ENCODE data around the gene PTGER4. TPM values are rescaled to one million over a fixed set of nuclear protein-coding genes. Genes with fewer than 3 reads are reported as not detected.
A peak's percentile ranks its signal among the peaks of the same experiment; 100 is the strongest.

Gene PTGER4
- total RNA-seq (10 to 100 TPM; 10.5 to 31.7 (median 18.4) TPM), polyA plus RNA-seq (10 to 100 TPM in 1 of 3 donors, 1 to 10 TPM in 2; 1.9 to 23.4 (median 7.5) TPM)
- long read RNA-seq, donor 1, partial matches to known transcripts = 0 of 1 reads
- long read RNA-seq, donor 1, other reads (novel, unspliced or antisense) = 0 of 1 reads
- long read RNA-seq, donor 2, partial matches to known transcripts = 0 of 2 reads
- long read RNA-seq, donor 2, other reads (novel, unspliced or antisense) = 0 of 2 reads
- long read RNA-seq, donor 3, partial matches to known transcripts = 0 of 1 reads
- long read RNA-seq, donor 3, other reads (novel, unspliced or antisense) = 0 of 1 reads
- long read RNA-seq, donor 4 = 0 reads
- long read RNA-seq, donor 5, partial matches to known transcripts = 2,829 of 2,885 reads
- long read RNA-seq, donor 5, other reads (novel, unspliced or antisense) = 51 of 2,885 reads
- long read RNA-seq, donor 6, transcript PTGER4-201 (3 exons, 3,848 nt) = major isoform, 7 of 8 reads
- long read RNA-seq, donor 6, partial matches to known transcripts = 0 of 8 reads
- long read RNA-seq, donor 6, other reads (novel, unspliced or antisense) = 0 of 8 reads
- long read RNA-seq, donor 7, partial matches to known transcripts = 0 of 5 reads
- long read RNA-seq, donor 7, other reads (novel, unspliced or antisense) = 0 of 5 reads
- long read RNA-seq, donor 8, partial matches to known transcripts = 0 of 5 reads
- long read RNA-seq, donor 8, other reads (novel, unspliced or antisense) = 0 of 5 reads
- long read RNA-seq, donor 9, partial matches to known transcripts = 0 of 3 reads
- long read RNA-seq, donor 9, other reads (novel, unspliced or antisense) = 0 of 3 reads
- long read RNA-seq, donor 10, partial matches to known transcripts = 0 of 1 reads
- long read RNA-seq, donor 10, other reads (novel, unspliced or antisense) = 0 of 1 reads

- H3K27ac ChIP-seq = peak within 1 kb of the TSS; percentile 93 to 97 (median 95)
- peak within 1 kb of the TSS; percentile 65 to 85 (median 76) for H3K4me3 ChIP-seq
- peak in 1 of 2 donors; percentile 46 for DNase-seq
- peaks cover 0 to 77% (median 57%) of the 10 kb centered on the region in 4 donors for H3K4me1 ChIP-seq
- intact Hi-C loops (cut with DNase I; ENCODE audit: low total_unique reads) = no loop called here
- peaks cover 0 to 7% (median 0%) of the 10 kb centered on the region in 4 donors for H3K36me3 ChIP-seq
- no peaks in the 10 kb centered on the region for H3K9me3 ChIP-seq
- TF ChIP-seq POLR2A (IDR thresholded peaks at IDR 0.05) (peak in 2 of 4 donors; percentile 76 to 92), CTCF (IDR thresholded peaks at IDR 0.05) (peak in 1 of 7 experiments; percentile 11), EP300 (IDR thresholded peaks at IDR 0.05) (no peak), POLR2AphosphoS5 (IDR thresholded peaks at IDR 0.05) (peak in 2 of 3 donors; percentile 95 to 97)
- 1% methylated on average over 42 to 44 of the region's 44 CpGs for WGBS, 5 donors
- H3K27me3 ChIP-seq = no peaks in the 10 kb centered on the region
Measured at GRCh38 chr5:40679913-40680681, at the start of gene PTGER4. Gene PTGER4 (plus strand): TSS chr5:40679915. CDS start chr5:40680994, 1,079 bp downstream.

GRCh38 chr5:40630126-40630525 lies 49.6 kb upstream of the PTGER4 start:
- Histone ChIP-seq H3K4me3 (no peak overlapping the region), H3K27ac (no peak overlapping the region), H3K4me1 (peaks cover 0 to 6% (median 0%) of the 10 kb centered on the region in 4 donors), H3K9me3 (no peaks in the 10 kb centered on the region), H3K27me3 (no peaks in the 10 kb centered on the region), H3K36me3 (no peaks in the 10 kb centered on the region)
- intact Hi-C loops (cut with DNase I; ENCODE audit: low total_unique reads) = no loop called here
- TF ChIP-seq POLR2AphosphoS5 (IDR thresholded peaks at IDR 0.05) = no peak
- no peak for TF ChIP-seq POLR2A (IDR thresholded peaks at IDR 0.05)
- no peak for TF ChIP-seq EP300 (IDR thresholded peaks at IDR 0.05)
- TF ChIP-seq CTCF (IDR thresholded peaks at IDR 0.05) = no peak
- no peak for DNase-seq

GRCh38 chr5:40631236-40631635 lies 48.5 kb upstream of the PTGER4 start:
- no peak for DNase-seq
- H3K9me3 ChIP-seq = peaks cover 0 to 5% (median 2%) of the 10 kb centered on the region in 4 donors

More at GRCh38 chr5:40631236-40631635, 48.5 kb upstream of the PTGER4 start:
- Histone ChIP-seq H3K27me3 (no peaks in the 10 kb centered on the region), H3K4me1 (peaks cover 0 to 6% (median 0%) of the 10 kb centered on the region in 4 donors), H3K36me3 (no peaks in the 10 kb centered on the region), H3K27ac (no peak overlapping the region), H3K4me3 (no peak overlapping the region)
- 72 to 82% (median 79%) methylated on average over 7 of the region's 7 CpGs for WGBS, 5 donors
- no peak for TF ChIP-seq POLR2AphosphoS5 (IDR thresholded peaks at IDR 0.05)
- TF ChIP-seq CTCF (IDR thresholded peaks at IDR 0.05) = no peak
- intact Hi-C loops (cut with DNase I; ENCODE audit: low total_unique reads) = no loop called here
